OCI-LY3 (cell line): ENCODE results near the gene KLHL18.

Source experiments
- H2AFZ ChIP-seq: fragments of 200-600, 300-600 bp; shearing (Covaris generic); 2 replicates; pipeline ENCODE4 v1.6.0; 2014; ENCODE audit warnings: antibody characterized with exemption, low read depth, low read length
- H3K27ac ChIP-seq: fragments of 200-600, 300-600 bp; sonication (generic); 2 replicates; pipeline ENCODE4 v1.5.1; 2014; ENCODE audit warnings: mild to moderate bottlenecking, low read length, moderate library complexity, mixed read lengths
- H3K27me3 ChIP-seq: fragments of 200-600, 300-600 bp; sonication (generic); 2 replicates; pipeline ENCODE4 v1.6.1; 2014; ENCODE audit warnings: low read depth, low read length, mixed read lengths
- H3K36me3 ChIP-seq: fragments of 200-600, 300-600 bp; sonication (generic); replicated peaks from 2 replicates; pipeline ENCODE3; 2014; ENCODE audit warnings: low read depth, low read length, mixed read lengths
- H3K4me1 ChIP-seq: fragments of 300-600, 200-600 bp; sonication (generic); 2 replicates; pipeline ENCODE4 v1.6.1; 2014; ENCODE audit warnings: low read length, mixed read lengths
- H3K4me2 ChIP-seq: fragments of 200-600, 300-600 bp; sonication (generic); 2 replicates; pipeline ENCODE4 v1.6.1; 2014; ENCODE audit warnings: low read length, mixed read lengths
- H3K4me3 ChIP-seq: fragments of 300-600, 200-600 bp; sonication (generic); 2 replicates; pipeline ENCODE4 v1.5.1; 2014; ENCODE audit warnings: antibody characterized with exemption, mild to moderate bottlenecking, low read length, moderate library complexity
- H3K79me2 ChIP-seq: fragments of 300-600, 200-600 bp; shearing (Covaris generic); 2 replicates; pipeline ENCODE4 v1.6.1; 2014; ENCODE audit warnings: mild to moderate bottlenecking, low read length, mixed read lengths
- H3K9ac ChIP-seq: fragments of 300-600, 200-600 bp; shearing (Covaris generic); 2 replicates; pipeline ENCODE4 v1.6.0; 2014; ENCODE audit warnings: mild to moderate bottlenecking, low read length, moderate library complexity
- H3K9me3 ChIP-seq: fragments of 200-600, 300-600 bp; shearing (Covaris generic); 2 replicates; pipeline ENCODE4 v1.6.1; 2014; ENCODE audit warnings: low read length, mixed read lengths; ENCODE audit not compliant: insufficient read depth
- H4K20me1 ChIP-seq: fragments of 200-600, 300-600 bp; sonication (generic); 2 replicates; pipeline ENCODE4 v1.6.1; 2016; ENCODE audit warnings: low read length, mixed read lengths; ENCODE audit not compliant: insufficient read depth
- EZH2phosphoT487 ChIP-seq: fragments of 200-600 bp; shearing (Covaris generic); IDR thresholded peaks from 2 replicates; pipeline ENCODE4 v1.6.1; 2018; ENCODE audit warnings: antibody characterized with exemption, mixed run types, low read depth
- TF ChIP-seq, protein P1 (sequence below): fragments of 200-600, 300-600 bp; sonication (generic); IDR thresholded peaks from 2 replicates; pipeline ENCODE4 v1.5.1; 2014; ENCODE audit warnings: antibody characterized with exemption, low read length, low read depth

The KLHL18 gene

GRCh38 chr3:47392933-47393332, 110.2 kb downstream of the KLHL18 start:
- no peak overlapping the region for H3K9ac ChIP-seq
- no peaks in the 10 kb centered on the region for H3K4me1 ChIP-seq
- peaks cover 75% of the 10 kb centered on the region for H3K79me2 ChIP-seq
- H3K27me3 ChIP-seq = no peaks in the 10 kb centered on the region
- H3K9me3 ChIP-seq = no peaks in the 10 kb centered on the region
- no peak overlapping the region for H3K27ac ChIP-seq
- peaks cover 12% of the 10 kb centered on the region for H3K36me3 ChIP-seq
- TF ChIP-seq EZH2phosphoT487 = no peak
- TF ChIP-seq, protein P1, sequence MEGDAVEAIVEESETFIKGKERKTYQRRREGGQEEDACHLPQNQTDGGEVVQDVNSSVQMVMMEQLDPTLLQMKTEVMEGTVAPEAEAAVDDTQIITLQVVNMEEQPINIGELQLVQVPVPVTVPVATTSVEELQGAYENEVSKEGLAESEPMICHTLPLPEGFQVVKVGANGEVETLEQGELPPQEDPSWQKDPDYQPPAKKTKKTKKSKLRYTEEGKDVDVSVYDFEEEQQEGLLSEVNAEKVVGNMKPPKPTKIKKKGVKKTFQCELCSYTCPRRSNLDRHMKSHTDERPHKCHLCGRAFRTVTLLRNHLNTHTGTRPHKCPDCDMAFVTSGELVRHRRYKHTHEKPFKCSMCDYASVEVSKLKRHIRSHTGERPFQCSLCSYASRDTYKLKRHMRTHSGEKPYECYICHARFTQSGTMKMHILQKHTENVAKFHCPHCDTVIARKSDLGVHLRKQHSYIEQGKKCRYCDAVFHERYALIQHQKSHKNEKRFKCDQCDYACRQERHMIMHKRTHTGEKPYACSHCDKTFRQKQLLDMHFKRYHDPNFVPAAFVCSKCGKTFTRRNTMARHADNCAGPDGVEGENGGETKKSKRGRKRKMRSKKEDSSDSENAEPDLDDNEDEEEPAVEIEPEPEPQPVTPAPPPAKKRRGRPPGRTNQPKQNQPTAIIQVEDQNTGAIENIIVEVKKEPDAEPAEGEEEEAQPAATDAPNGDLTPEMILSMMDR = no peak
- H2AFZ ChIP-seq = no peak overlapping the region
- H3K4me3 ChIP-seq = no peak overlapping the region
- H4K20me1 ChIP-seq = peaks cover 48% of the 10 kb centered on the region
- H3K4me2 ChIP-seq = no peak overlapping the region

- Histone ChIP-seq H3K27me3 (no peaks in the 10 kb centered on the region), H3K27ac (no peak overlapping the region), H3K9ac (no peak overlapping the region), H3K4me3 (no peak overlapping the region), H2AFZ (no peak overlapping the region), H4K20me1 (peaks cover 52% of the 10 kb centered on the region), H3K36me3 (peaks cover 14% of the 10 kb centered on the region), H3K4me2 (no peak overlapping the region), H3K9me3 (no peaks in the 10 kb centered on the region), H3K79me2 (peaks cover 62% of the 10 kb centered on the region), H3K4me1 (no peaks in the 10 kb centered on the region)
- TF ChIP-seq, protein P1 = no peak
- no peak for TF ChIP-seq EZH2phosphoT487
These were observed 111.6 kb downstream of the KLHL18 start for GRCh38 chr3:47394140-47394870.

GRCh38 chr3:47394881-47395280, 112.1 kb downstream of the KLHL18 start:
- peaks cover 60% of the 10 kb centered on the region for H3K79me2 ChIP-seq
- H3K9me3 ChIP-seq = no peaks in the 10 kb centered on the region
- H3K4me3 ChIP-seq = no peak overlapping the region
- H3K4me1 ChIP-seq = no peaks in the 10 kb centered on the region
- no peak overlapping the region for H3K27ac ChIP-seq
- H3K4me2 ChIP-seq = no peak overlapping the region
- peaks cover 17% of the 10 kb centered on the region for H3K36me3 ChIP-seq
- peaks cover 55% of the 10 kb centered on the region for H4K20me1 ChIP-seq
- no peak overlapping the region for H3K9ac ChIP-seq
- H3K27me3 ChIP-seq = no peaks in the 10 kb centered on the region
- TF ChIP-seq, protein P1 = no peak
- no peak for TF ChIP-seq EZH2phosphoT487
- H2AFZ ChIP-seq = no peak overlapping the region
